Measurements from ENCODE around the gene SULT1A1. TPM values are rescaled to one million over a fixed set of nuclear protein-coding genes. Genes with fewer than 3 reads are reported as not detected.
"Not testable (repeated sequence)": the region's sequence is repeated elsewhere in the genome, so short reads cannot be mapped to it uniquely, and the experiment has no call there.

SULT1A1 gene
- total RNA-seq, 1 donor from 2014 or later, result 3.4 TPM

- DNase-seq (ENCODE audit: low read depth), result no peak
These were observed 18.5 kb downstream of the SULT1A1 start for GRCh38 chr16:28591355-28591754.

DNA sequence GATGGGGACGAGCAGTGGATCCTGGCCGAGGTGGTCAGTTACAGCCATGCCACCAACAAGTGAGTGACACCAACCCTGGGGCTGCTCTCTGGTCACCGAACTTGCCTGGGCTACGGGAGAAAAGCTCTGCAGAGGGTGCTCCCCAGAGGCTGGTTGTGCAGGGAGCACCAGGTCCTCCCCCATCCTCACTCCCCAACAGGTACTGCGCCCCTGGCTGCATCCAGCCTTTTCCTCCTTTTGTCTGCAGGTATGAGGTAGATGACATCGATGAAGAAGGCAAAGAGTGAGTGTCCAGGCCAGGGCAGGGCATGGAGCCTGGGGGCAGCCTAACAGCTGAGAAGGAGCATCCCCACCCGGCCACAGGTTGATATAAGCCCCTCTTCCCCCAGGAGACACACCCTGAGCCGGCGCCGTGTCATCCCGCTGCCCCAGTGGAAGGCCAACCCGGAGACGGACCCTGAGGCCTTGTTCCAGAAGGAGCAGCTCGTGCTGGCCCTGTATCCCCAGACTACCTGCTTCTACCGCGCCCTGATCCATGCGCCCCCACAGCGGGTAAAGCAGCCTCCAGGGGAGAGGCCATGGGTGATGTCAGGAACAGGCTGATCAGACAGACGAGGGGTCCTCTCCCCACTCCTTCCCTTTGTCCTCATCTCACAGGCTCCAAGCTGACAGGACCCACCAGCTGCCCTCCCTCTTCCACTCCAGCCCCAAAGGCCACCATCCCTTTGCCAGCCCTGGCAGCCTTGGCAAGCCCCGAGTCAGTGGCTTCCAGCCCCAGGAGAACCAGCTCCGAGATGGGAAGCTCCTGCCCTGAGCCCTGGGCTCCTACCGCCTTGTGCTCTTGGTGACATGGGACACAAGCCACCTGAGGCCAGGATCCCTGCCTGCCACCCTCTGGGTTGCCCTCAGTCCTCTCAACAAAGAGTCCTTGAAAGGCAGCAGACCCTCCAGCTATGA lies 19.2 kb downstream of the SULT1A1 start:
- no peak for DNase-seq (ENCODE audit: low read depth)

DNA sequence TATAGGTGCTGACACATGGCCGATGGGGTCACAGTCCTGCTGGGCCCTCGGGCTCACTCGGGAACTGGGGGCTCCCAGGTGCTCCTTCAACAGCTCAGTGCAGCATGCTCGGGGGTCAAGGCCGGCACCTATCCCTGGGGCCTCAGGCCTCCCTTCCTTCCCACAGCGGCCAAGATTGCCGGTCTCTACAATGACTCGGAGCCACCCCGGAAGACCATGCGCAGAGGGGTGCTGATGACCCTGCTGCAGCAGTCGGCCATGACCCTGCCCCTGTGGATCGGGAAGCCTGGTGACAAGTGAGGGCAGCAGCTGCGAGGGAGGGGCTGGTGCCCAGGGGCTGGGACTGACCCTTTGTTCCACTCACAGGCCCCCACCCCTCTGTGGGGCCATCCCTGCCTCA lies 19.9 kb downstream of the SULT1A1 start:
- DNase-seq (ENCODE audit: low read depth), result no peak

- no peak for DNase-seq (ENCODE audit: low read depth)
These were observed 20.8 kb downstream of the SULT1A1 start for GRCh38 chr16:28589069-28589468.

DNA sequence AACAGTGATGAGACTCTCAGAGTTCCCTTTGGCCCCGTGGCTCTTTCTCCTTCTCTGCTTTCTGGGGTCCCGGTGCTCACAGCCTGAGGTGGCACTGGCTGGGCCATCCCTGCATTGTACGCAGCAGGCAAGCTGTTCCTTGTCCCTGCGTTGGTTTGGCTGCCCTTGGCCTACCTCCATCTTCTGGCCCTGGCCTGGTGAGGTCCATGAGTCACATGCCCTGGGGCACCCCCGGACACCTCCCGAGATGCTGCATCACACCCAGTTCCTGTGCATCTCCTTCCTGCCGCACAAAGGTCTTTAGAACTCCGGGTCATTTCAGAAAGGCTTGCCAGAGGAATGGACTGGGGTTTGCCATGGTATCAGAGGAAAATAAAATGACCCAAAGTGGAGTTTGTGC lies 22.5 kb downstream of the SULT1A1 start:
- no peak for DNase-seq (ENCODE audit: low read depth)

GRCh38 chr16:28586466-28586865 lies 23.4 kb downstream of the SULT1A1 start:
- no peak for DNase-seq (ENCODE audit: low read depth)

DNA sequence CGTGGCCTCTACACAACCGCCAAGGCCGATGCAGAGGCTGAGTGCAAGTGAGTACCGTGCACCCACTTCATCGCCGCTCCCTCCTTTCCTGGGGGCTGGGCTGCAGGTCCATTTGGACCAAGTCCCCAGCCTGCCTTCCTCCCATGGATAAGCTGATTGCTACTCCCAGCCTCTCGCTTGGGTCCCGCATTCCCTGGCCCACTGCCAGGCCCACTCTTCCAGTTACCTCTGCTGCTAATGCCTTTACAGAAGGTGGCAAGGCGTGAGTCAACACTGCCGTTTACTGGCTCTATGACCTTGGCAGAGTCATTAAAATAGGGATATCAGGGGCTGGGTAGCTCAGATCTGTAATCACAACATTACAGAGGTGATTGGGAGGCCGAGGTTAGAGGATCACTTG lies 24.2 kb downstream of the SULT1A1 start:
- no peak for DNase-seq (ENCODE audit: low read depth)

DNA sequence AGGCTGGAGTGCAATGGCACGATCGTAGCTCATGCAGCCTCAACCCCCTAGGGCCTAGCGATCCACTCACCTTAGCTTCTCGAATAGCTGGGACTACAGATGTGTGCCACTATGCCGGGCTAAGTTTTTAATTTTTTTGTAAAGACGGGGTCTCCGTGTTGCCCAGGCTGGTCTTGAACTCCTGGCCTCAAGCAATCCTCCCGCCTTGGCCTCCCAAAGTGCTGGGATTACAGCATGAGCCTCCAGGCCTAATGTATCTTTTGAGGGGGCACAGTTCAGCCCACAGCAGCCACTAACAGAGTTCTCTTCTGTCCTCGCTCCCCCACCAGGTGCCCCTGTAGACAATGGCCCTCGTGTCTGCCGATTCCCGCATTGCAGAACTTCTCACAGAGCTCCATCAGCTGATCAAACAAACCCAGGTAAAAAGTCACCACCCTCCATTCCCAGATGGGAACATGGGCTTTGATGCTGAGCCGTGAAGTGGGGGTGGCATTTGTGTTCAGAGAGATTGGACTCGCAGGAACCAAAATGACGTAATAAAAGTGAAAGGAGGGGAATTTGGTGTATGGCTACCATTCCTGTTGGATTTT lies 29.0 kb downstream of the SULT1A1 start:
- no peak for DNase-seq (ENCODE audit: low read depth)

DNA sequence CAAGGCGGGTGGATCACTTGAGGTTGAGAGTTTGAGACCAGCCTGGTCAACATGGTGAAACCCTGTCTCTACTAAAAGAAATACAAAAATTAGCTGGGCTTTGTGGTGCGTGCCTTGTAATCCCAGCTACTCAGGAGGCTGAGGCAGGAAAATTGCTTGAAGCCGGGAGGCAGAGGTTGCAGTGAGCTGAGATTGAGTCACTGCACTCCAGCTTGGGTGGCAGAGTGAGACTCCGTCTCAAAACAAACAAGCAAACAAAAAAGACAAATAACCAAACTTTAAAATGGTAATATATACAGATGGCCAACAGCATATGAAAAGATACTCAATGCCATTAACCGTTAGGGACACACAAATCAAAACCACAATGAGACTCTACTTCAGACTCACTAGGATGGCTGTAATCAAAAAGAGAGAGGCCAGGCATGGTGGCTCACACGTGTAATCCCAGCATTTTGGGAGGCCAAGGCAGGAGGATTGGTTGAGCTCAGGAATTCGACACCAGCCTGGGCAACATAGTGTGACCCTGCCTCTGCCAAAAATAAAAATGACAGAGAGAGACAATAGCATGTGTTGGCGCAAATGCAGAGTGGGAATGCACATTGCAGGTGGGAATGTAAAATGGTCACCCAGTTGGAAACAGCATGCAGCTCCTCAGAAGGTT lies 34.3 kb downstream of the SULT1A1 start:
- DNase-seq (ENCODE audit: low read depth), result no peak

DNA sequence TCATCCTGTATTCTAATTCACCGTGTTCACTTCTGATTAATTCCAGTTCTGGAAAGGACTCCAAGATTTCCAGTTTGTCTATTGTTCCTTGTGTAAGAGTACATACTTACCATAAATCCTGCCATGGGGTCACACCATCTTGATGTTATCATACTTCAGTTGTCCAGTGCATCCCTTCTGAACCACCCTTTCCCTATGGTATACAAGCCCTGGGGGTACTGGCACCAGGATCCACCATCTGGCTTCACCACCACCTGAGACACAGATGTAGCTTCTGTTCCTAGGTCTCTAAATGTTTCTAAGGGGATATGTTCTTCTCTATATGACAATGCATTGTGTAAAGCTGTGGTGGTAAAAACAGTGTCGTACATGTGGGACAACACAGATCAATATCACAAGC lies 34.9 kb downstream of the SULT1A1 start:
- no peak for DNase-seq (ENCODE audit: low read depth)

GRCh38 chr16:28573738-28574718 lies 35.8 kb downstream of the SULT1A1 start:
- no peak for DNase-seq (ENCODE audit: low read depth)

DNA sequence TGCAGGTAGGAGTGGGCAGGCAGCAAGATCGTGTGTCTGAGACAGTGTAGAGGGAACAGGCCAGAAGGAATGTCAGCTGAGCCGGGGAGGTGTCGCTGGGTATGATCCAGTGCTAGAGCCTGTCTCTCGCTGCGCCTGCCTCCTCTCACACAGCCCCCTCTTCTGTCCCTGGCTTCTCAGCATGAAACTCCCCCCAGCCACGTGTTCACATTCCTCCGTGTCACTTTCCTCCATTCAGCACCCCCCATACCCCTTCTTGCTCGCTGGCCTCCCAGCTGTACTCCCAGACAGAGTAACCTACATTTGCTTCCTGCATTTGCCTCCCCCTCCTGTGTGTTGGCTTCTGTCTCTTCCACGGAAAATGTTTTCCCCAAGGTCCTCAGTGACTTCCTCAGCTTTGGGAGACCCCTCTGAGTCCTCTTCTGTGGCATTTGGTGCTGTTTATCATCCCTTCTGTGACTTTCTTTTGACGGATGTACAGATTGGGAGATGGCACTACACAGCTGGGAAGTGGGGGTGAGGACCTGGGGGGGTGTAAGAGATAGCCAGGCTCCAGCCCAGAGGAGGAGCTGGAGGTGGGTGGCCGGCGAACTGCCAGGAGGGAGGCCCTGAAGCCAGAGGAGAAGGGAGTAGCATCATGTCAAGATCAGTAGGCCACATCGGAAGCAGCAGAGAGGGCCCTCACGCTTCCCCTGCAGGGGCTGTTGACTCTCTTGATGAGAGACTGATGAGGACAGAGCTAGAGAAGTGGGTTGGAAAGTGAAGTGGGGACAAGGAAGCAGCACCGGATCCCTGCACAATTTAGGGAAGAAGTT lies 36.9 kb downstream of the SULT1A1 start:
- no peak for DNase-seq (ENCODE audit: low read depth)

GRCh38 chr16:28569968-28570752 lies 39.7 kb downstream of the SULT1A1 start:
- no peak for DNase-seq (ENCODE audit: low read depth)

DNA sequence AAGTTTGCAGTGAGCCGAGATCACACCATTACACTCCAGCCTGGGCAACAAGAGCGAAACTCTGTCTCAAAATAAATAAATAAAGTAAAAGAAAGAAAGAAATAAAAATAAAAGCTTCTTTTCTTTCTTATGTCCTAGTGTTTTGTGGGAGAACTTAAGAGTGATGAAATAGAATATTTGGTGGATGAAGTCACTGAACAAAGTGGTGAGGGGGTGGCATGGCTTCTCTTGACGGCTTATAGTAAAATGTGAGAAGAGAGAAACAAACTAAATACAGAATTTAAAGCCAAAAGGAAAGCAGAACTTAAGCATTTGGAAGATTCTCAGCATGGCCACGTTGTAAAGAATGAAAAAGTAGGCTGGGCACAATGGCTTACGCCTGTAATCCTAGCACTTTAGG lies 40.8 kb downstream of the SULT1A1 start:
- no peak for DNase-seq (ENCODE audit: low read depth)

DNA sequence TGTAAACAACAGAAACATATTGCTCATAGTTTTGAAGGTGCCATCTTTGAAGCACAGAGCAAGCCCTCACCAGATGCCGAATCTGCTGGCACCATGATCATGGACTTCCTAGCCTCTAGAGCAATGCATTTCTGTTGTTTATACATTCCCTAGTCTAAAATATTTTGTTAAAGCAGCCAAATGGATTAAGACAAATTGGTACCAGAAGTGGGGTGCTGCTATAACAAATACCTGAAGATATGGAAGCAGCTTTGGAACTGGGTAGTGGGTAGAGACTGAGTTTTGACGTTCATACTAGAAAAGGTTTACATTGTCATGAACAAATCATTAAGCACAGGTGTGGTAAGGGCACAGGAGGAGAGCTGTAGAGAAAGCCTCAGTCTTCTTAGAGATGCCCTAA lies 42.6 kb downstream of the SULT1A1 start:
- DNase-seq (ENCODE audit: low read depth), result no peak

GRCh38 chr16:28566233-28566925 lies 43.5 kb downstream of the SULT1A1 start:
- DNase-seq (ENCODE audit: low read depth), result not testable (repeated sequence)

- no peak for DNase-seq (ENCODE audit: low read depth)
These were observed 46.6 kb downstream of the SULT1A1 start for GRCh38 chr16:28563218-28563617.

GRCh38 chr16:28562199-28562598 lies 47.6 kb downstream of the SULT1A1 start:
- DNase-seq (ENCODE audit: low read depth), result no peak
